ENCODE data around the gene GNA12.
A peak's percentile ranks its signal among the peaks of the same experiment; 100 is the strongest.

Gene GNA12

GRCh38 chr7:2814946-2815874 lies 28.9 kb downstream of the GNA12 start:
- no peak for DNase-seq

- no peak for DNase-seq
These were observed 29.7 kb downstream of the GNA12 start for GRCh38 chr7:2814186-2814945.

GRCh38 chr7:2813350-2814185 lies 30.5 kb downstream of the GNA12 start:
- DNase-seq = no peak

GRCh38 chr7:2812831-2813230 lies 31.3 kb downstream of the GNA12 start:
- DNase-seq = no peak

- no peak for DNase-seq
These were observed 32.0 kb downstream of the GNA12 start for GRCh38 chr7:2812114-2812487.

GRCh38 chr7:2811476-2812113 lies 32.5 kb downstream of the GNA12 start:
- DNase-seq = no peak

GRCh38 chr7:2810682-2811415 lies 33.3 kb downstream of the GNA12 start:
- DNase-seq = no peak

- no peak for DNase-seq
These were observed 34.0 kb downstream of the GNA12 start for GRCh38 chr7:2809903-2810625.

GRCh38 chr7:2808891-2809665 lies 35.0 kb downstream of the GNA12 start:
- DNase-seq = no peak

GRCh38 chr7:2807845-2808772 lies 36.0 kb downstream of the GNA12 start:
- DNase-seq = no peak

GRCh38 chr7:2807460-2807844 lies 36.7 kb downstream of the GNA12 start:
- no peak for DNase-seq

- no peak for DNase-seq
These were observed 37.5 kb downstream of the GNA12 start for GRCh38 chr7:2806571-2806970.

- no peak for DNase-seq
These were observed 38.7 kb downstream of the GNA12 start for GRCh38 chr7:2805213-2805944.

GRCh38 chr7:2804227-2804763 lies 39.8 kb downstream of the GNA12 start:
- DNase-seq = no peak

GRCh38 chr7:2803755-2804154 lies 40.4 kb downstream of the GNA12 start:
- DNase-seq = no peak

- no peak for DNase-seq
These were observed 40.8 kb downstream of the GNA12 start for GRCh38 chr7:2803342-2803692.

- DNase-seq = peak in 1 of 2 experiments; percentile 57
These were observed 41.4 kb downstream of the GNA12 start for GRCh38 chr7:2802504-2803341.
